ENCODE measurements around the gene DDAH2.
A peak's percentile ranks its signal among the peaks of the same experiment; 100 is the strongest.

The DDAH2 gene, protein sequence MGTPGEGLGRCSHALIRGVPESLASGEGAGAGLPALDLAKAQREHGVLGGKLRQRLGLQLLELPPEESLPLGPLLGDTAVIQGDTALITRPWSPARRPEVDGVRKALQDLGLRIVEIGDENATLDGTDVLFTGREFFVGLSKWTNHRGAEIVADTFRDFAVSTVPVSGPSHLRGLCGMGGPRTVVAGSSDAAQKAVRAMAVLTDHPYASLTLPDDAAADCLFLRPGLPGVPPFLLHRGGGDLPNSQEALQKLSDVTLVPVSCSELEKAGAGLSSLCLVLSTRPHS

DNA sequence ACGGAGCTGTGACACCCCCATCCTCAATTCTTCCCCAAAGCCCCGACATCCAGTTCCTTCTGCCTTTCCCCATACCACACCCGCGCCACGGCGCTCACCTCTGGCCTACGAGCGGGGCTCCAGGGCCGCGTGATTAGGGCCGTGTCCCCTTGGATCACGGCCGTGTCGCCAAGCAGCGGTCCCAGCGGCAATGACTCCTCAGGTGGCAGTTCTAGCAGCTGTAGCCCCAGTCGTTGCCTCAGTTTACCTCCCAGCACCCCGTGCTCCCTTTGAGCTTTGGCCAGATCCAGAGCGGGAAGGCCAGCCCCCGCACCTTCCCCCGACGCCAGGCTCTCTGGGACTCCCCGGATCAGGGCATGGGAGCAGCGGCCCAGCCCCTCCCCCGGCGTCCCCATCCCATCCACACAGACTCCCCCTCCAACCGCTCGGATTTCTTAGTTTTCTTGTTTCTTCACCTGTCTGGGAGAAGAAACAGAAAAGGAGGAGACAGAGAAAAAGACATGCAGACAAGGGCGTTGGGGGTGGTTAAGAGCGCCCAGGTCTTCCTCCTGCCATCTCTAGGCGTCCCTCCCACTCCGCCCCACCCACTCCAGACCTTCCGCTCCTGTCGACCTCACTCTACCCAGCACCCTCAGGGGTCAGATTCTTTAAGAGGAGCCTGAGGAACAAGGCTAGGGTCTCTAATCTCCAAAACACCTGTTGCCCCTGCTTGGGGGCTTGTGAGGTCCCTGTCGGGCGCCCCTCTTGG, at the start of gene DDAH2:
TSS of gene DDAH2 (minus strand) at position 533 of the 748 bp plus-strand sequence. CDS start at position 395, 138 bp downstream.
- H3K4me3 ChIP-seq (ENCODE audit: low read depth, low read length): peak within 1 kb of the TSS; percentile 49
- DNase-seq (ENCODE audit: low read depth): no peak
- TF ChIP-seq, protein P1, sequence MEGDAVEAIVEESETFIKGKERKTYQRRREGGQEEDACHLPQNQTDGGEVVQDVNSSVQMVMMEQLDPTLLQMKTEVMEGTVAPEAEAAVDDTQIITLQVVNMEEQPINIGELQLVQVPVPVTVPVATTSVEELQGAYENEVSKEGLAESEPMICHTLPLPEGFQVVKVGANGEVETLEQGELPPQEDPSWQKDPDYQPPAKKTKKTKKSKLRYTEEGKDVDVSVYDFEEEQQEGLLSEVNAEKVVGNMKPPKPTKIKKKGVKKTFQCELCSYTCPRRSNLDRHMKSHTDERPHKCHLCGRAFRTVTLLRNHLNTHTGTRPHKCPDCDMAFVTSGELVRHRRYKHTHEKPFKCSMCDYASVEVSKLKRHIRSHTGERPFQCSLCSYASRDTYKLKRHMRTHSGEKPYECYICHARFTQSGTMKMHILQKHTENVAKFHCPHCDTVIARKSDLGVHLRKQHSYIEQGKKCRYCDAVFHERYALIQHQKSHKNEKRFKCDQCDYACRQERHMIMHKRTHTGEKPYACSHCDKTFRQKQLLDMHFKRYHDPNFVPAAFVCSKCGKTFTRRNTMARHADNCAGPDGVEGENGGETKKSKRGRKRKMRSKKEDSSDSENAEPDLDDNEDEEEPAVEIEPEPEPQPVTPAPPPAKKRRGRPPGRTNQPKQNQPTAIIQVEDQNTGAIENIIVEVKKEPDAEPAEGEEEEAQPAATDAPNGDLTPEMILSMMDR (IDR thresholded peaks at IDR 0.05; ENCODE audit: insufficient read depth, low read depth, low read length, missing control alignments): no peak

DNA sequence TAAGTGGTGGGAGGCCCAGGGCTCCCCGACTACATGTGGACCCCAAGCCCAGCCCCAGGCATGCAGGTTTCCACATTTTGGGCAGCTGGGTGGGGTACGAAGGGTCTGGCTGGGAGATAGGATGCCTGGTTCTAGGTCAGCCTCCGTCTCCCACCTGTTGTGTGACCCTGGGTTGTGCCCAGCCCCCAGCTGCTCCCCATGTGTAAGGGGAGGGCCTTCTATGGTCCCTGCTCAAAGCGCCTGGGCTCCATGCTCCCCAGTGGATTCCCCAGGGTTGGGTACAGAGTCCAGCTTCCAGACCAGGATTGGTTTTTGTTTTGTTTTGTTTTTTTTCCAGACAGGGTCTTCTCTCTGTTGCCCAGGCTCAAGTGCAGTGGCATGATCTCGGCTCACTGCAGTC, 49.1 kb upstream of the DDAH2 start:
- no peak for DNase-seq (ENCODE audit: low read depth)
- H3K4me3 ChIP-seq (ENCODE audit: low read depth, low read length): no peak overlapping the region
- TF ChIP-seq, protein P1 (IDR thresholded peaks at IDR 0.05; ENCODE audit: insufficient read depth, low read depth, low read length, missing control alignments): no peak

DNA sequence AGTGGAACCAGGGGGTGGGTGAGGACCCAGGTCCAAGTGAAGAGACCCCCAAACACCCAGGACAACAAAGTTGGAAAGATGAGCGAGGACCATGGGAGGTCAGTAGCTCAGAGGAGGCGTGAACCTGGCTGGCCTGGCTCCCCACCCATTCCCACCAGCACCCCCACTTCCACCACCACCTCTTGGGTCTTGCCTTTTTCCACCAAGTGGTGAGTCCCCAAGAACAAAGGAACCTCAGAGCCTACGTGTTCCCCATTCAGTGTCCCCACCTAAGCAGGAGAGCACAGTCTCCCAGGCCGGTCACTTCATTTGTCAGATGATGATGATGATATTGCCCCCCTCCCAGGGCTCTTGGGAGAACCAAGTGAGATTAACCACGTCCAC, 48.6 kb upstream of the DDAH2 start:
- no peak overlapping the region for H3K4me3 ChIP-seq (ENCODE audit: low read depth, low read length)
- TF ChIP-seq, protein P1 (IDR thresholded peaks at IDR 0.05; ENCODE audit: insufficient read depth, low read depth, low read length, missing control alignments): no peak
- DNase-seq (ENCODE audit: low read depth): no peak

DNA sequence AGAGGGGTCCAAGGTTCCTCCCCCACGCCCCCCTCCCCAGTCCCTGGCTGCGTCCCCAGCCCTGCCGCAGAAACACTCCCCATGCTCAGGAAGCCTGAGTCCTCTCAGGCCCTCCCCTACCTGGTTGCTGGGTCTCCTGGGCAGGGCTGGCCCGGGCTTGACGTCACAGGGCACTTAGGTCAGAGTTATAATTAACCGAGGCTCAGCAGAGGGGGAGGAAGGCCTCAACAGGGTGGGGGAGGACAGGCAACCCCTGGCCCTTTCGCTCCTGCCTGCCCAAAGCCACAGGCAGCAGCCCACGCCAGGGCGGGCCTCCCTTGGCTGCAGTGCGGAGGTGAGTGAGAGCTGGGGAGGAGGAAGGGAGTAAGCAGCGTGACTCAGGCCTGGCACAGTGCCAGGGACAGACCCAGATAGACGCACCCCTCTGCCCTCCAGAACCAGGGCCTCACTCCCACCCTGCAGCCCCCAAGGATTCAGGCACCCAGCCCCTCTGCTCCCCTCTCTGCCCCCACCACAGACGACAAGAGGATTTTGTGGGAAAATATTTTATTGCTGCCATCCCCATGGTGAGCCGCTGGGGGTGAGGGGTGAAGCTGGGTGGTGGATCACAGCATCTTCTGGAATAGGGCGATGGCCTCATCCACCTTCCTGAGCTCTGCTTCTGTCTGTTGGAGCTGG, 48.0 kb upstream of the DDAH2 start, which contains the start of gene VWA7:
TSS of gene VWA7 (minus strand) at position 340 of the 678 bp plus-strand sequence. CDS start 549 bp downstream, outside the sequence.
- TF ChIP-seq, protein P1 (IDR thresholded peaks at IDR 0.05; ENCODE audit: insufficient read depth, low read depth, low read length, missing control alignments): no peak
- peak; percentile 83 for DNase-seq (ENCODE audit: low read depth)
- no peak within 1 kb of the TSS for H3K4me3 ChIP-seq (ENCODE audit: low read depth, low read length)

DNA sequence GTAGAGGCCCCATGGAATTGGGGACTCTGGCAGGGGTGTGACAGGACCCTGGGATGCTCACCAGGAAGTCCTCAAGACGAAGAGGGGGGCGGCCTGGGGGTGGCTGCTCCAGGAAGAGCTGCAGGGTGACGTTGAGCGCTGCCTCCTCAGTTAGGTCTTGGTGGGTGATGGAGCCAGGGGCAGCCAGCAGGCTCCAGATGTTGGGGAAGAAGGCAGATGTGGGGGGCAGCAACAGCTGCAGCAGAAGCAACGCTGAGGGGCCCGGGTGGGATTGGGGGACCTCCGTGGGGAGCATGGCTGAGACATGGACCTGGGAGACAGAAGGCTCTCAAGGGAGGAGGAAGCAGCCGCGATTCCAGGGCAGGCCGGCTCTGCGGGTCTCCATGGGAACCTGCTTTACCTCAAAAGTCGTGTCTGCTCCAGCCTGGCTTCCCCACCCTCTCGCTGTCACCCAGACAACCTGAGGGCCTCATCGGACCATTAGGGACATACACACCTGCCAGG, 47.4 kb upstream of the DDAH2 start:
- TF ChIP-seq, protein P1 (IDR thresholded peaks at IDR 0.05; ENCODE audit: insufficient read depth, low read depth, low read length, missing control alignments): no peak
- no peak for DNase-seq (ENCODE audit: low read depth)
- no peak overlapping the region for H3K4me3 ChIP-seq (ENCODE audit: low read depth, low read length)

DNA sequence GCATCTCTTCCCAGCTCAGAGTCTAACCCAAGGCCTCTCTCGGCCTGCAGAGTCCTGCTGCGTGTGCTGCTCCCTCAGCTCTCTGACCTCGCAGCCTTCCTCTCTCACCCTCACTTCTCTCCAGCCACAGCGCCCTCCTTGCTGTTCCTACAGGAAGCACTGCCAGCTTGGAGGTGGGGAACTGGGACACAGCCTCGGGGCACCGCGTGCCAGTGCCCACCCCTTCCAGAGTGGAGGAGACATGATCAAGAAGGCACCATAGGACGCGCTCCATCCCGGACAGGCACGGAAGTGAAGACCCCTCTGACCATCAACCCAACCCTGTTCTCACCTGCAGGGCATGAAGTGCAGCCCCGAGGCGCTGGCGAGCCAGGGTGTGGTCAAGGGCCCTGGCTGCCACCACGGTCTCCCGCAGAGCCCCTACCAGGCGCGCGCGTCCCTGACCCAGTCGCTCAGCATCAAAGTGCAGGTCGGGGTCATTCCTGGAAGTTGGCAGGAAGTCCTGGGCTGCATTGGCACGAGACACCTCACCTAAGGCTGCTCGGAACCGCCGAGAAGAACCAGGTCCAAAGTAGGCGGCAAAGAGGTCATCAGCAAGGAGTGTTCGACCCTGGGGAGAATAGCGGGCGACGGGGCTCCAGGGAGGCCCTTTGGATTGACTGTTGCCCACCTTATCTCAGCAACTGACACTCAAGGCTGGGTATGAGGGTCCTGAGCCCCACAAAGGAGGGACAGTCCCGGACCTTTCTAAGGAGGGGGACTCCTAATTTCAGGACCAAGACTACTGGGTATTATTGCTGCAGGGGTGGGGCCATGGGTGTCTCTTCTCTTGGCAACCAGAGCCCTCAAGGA, 46.8 kb upstream of the DDAH2 start:
- no peak for DNase-seq (ENCODE audit: low read depth)
- TF ChIP-seq, protein P1 (IDR thresholded peaks at IDR 0.05; ENCODE audit: insufficient read depth, low read depth, low read length, missing control alignments): no peak
- no peak overlapping the region for H3K4me3 ChIP-seq (ENCODE audit: low read depth, low read length)
